ENCODE measurements around the gene PLPPR2.
"Not testable (repeated sequence)": the region's sequence is repeated elsewhere in the genome, so short reads cannot be mapped to it uniquely, and the experiment has no call there.

Gene PLPPR2, protein sequence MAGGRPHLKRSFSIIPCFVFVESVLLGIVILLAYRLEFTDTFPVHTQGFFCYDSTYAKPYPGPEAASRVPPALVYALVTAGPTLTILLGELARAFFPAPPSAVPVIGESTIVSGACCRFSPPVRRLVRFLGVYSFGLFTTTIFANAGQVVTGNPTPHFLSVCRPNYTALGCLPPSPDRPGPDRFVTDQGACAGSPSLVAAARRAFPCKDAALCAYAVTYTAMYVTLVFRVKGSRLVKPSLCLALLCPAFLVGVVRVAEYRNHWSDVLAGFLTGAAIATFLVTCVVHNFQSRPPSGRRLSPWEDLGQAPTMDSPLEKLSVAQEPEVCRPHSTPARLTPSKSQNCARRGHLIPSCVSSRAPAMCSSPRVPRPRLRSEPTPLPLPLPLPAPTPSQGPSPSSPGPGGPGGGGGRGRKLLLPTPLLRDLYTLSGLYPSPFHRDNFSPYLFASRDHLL

DNA sequence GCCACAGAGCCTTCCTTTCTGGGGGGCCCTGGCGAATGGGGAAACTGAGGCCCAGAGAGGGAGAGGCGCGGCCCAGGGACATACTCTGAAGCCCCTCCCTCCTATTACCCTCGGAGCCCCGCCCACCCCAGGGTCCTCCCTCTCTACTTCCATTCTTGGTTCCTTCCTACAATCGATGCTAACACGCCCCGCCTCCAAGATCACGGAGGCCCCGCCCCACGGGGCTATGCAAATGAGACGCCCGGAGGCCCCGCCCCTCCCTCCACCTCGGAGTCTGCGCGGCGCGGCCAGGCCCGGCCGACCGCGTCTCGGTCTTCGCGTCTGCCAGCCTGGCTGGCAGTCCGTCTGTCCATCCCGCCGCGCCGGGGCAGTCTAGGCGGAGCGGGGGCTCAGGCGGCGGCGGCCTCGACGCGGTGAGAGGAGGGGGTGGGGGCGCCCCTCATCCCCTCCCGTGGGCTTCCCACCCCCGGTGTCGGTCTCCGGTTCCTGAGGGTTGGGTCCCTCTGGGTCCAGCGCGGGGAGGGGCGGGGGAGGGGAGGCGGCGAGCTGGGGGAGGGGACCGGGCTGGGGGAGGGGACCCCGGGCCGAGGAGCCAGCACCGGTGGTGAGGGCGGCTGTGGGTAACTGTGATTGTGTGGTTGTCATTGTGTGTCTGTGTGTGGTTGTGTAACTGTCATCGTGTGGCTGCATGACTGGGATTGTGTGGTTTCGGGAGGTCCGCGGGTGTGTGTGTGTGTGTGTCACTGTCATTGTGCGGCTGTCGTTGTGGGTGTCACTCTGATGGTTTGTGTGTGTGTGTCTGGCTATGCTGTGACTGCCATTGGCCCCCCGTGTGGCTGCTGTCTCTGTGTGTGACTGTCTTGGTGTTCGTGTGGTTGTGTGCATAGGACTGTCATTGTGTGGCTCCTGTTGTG, at the start of gene PLPPR2:
Gene PLPPR2 (plus strand): TSS at position 273 of the 914 bp plus-strand sequence. CDS start 2,242 bp downstream, outside the sequence.
- peak; percentile 91 for DNase-seq (ENCODE audit: low spot score)

DNA sequence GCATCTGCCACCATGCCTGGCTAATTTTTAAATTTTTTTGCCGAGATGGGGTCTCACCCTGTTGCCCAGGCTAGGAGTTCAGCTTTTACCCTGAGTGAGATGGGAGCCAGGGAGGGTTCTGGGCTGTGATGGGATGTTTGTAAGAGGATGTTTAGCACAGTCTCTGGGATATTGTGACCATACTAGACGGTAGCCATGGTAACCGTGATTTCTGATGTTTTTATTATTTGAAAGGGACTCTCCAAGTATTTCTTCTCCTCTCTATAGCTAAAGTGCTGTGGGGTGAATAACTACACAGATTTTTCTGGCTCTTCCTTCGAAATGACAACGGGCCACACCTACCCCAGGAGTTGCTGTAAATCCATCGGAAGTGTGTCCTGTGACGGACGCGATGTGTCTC, 48.9 kb upstream of the PLPPR2 start:
- no peak for DNase-seq (ENCODE audit: low spot score)

DNA sequence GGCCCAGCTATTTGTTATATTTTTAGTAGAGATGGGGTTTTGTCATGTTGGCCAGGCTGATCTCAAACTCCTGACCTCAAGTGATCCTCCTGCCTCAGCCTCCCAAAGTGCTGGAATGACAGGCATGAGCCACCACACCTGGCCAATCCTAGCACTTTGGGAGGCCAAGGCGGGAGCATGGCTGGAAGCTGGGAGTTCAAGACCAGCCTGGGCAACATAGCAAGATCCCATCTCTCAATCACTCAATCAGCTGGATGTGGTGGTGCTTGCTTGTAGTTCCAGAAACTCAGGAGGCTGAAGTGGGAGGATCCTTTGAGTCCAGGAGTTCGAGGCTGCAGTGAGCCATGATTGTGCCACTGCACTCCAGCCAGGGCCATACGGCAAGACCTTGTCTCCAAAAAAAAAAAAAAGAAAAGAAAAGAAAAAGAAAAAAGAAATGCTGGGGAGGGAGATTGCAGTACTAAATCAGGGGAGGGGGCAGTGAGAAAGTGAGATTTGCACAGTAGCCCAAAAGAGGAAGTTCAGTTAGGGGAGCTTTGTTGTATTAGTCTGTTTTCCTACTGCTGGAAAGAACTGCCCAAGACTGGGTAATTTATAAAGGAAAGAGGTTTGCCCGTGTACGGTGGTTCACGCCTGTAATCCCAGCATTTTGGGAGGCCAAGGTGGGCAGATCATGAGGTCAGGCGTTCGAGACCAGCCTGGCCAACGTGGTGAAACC, 34.8 kb upstream of the PLPPR2 start:
- DNase-seq (ENCODE audit: low spot score), result not testable (repeated sequence)

DNA sequence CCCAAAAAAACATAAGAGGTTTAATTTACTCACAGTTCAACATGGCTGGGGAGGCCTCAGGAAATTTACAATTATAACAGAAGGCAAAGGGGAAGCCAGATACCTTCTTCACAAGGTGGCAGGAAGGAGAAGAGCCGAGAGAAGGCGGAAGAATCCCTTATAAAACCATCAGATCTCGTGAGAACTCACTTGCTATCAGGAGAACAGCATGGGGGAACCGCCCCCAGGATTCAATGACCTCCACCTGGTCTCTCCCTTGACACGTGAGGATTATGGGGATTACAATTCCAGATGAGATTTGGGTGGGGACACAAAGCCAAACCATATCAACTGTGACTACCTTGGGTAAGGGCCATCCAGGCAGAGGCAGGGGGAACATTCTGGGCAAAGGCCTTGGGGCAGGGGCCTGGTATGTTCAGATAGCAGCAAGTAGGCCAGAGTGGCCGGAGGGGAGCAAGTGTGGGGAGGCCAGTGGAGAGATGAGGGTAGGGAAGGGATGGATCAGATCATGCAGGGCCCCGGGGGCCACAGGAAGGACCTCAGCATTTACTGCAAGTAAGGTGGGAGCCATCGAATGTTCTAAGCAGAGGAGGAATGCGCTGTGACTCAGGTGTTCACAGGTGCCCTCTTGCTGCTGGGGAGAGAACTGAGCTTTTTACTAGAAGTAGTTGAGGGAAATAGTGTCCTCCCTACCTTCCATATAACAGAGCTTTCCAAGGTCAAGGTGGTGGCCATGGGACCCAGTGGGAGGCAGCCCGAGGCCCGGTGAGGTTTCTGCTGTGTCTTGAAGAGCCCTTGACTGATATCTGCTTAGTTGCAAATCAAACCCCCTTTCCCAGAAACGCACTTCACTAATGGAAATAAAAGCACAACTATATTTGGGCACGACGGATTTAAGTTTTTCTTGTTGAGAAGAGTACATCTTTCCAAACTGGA, 33.8 kb upstream of the PLPPR2 start:
- DNase-seq (ENCODE audit: low spot score), result no peak

DNA sequence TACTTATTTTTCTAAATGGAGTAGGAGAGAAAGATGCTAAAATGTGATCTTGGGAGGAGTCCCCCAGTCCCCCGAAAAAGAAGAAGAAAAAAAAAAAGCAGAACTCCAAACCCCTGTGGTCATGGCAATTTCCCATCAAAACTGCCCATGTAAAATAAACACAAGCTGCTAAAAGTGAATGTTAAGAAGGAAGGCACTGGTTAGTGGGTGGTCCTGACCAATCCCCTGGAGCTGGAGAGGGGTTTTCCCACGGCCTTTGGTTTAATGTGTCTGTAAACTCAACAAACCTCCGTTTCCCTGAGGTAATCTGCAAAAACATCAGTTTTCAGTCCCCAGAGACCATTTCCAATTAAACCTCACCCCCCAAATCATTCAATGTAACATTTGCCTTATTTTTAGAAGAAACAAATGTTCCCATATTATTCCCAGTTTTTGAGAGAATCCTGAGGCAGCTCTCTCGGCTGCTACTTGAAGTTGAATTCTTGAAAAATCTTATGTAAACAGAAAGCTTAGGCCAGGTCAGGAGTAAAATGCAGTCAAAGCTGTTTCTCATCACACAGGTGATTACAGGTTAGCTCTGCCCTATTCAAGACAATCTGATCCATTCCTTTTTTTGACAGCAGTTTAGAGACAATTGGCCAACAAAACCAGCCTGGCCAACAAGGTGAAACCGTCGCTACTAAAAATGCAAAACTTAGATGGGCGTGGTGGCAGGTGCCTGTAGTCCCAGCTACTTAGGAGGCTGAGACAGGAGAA, 32.8 kb upstream of the PLPPR2 start:
- DNase-seq (ENCODE audit: low spot score), result no peak

DNA sequence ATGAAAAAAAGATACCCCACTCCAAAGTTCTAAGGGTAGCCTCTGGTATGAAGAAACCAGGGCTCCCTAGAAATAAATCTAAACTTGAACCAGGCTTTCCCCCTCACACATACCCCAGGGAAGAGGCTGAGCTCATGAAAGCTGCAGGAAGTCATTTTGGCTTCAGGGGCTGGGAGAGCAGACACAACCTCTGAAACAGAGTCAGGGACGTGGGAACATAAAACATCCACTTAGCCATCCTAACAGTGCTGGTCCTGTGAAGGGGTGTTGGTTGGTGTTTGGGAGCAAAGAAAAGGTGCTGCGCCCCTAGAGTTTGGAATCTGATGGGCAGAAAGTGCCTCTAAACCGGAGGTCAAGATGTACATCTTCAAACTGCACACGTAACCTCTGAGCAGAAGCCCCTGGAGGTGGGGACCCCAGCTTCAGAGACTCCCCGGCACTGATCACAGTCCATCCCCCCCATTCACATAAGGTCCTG, 31.6 kb upstream of the PLPPR2 start:
- no peak for DNase-seq (ENCODE audit: low spot score)

DNA sequence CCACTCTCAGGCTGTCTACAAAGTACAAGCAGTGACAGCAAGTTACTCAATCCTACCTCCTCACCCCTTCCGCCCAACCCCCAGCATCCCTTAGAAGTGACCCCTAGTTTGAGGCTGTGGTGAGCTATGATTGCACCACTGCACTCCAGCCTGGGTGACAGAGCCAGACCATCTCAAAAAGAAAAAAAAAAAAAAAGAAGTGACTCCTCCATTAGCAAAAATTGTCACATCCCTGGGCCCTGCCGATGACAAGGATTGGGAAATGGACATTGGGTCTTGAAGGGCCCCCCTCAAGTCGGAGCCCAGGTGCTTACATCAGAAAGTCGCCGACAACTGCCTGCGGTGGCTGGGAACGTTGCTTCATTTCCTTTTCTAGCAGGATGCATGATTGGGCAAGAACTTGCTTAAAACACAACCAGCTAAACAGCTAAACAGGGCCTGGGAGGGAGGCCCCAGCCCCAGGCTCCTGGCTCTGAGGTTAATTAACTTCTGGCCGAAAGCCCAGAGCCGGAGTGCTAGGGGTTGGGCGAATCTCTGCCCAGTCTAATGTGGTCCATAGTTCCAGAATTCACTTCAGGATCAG, 31.1 kb upstream of the PLPPR2 start:
- no peak for DNase-seq (ENCODE audit: low spot score)

DNA sequence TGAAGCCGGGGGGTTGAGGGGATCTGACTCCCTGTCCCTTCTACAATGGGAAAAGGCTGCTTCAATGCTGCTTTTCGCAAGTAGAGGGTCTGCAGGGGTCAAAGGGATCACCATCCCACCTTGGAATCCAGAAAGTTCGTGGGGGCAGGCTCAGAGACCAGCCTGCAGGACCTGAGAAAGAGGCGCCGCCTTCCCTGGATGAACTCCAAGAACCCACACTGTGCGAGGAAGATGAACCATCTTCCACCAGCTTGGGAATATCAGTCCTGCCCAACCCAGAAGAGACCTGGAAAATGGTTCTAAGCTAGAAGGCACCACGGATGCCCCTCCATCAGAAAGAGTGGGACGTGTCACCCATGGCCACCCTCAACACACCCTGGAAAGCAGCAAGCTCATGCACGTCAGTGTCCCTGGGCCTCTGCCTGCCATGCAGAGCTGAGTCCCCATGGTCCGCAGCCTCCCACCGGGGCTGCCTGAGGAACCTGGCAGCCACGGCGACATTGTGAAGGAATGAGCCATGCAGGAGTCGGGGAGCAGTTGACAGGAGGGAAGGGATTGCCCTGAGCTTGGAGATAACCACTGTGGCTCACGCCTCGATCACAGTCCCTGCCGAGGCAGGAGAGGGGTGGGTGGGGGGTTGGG, 30.4 kb upstream of the PLPPR2 start:
- no peak for DNase-seq (ENCODE audit: low spot score)

DNA sequence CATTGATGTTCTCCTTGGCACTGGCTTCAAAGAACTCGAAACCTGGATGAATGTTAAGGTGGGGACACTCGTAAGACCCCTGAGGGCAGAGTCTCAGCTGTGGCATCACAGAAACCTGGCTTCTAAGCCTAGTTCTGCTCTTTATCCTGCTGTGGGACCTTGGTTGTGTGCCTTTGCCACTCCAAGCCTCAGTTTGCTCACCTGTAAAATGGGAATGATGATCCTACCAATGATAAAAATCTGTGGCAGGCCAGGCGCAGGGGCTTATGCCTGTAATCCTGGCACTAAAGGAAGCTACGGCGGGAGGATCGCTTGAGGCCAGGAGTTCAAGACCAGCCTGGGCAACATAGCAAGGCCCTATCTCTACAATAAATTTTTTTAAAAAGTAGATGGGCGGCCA, 29.7 kb upstream of the PLPPR2 start:
- no peak for DNase-seq (ENCODE audit: low spot score)

DNA sequence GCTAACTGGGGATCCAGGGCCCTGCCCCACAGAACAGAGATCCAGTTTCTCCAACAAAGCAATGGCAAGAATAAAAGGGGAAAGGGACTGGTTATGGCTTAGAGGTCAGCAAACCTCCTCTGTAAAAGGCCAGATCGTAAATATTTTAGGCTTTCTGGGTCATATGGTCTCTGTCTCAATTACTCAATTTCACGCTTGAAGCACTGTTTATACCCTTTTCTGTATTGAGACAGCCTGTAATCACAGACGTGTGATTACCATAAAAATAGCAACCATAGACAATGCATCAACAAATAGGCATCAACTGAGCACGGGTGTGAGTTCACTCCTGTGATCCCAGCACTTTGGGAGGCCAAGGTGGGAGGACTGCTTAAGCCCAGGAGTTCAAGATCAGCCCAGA, 25.1 kb upstream of the PLPPR2 start:
- DNase-seq (ENCODE audit: low spot score), result no peak

DNA sequence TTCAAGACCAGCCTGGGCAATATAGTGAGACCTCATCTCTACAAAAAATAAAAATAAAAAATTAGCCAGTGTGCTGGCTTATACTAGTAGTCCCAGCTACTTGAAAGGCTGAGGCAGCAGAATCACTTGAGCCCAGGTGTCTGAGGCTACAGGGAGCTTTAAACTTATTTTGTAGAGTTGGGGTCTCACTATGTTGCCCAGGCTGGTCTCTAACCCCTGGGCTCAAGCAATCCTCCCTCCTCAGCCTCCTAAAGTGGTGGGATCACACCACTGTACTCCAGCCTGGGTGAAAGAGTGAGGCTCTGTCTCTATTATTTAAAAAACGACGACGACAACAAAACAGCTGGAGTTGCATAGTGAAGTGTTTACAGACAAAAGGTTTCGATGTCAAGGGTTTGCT, 23.7 kb upstream of the PLPPR2 start:
- no peak for DNase-seq (ENCODE audit: low spot score)

DNA sequence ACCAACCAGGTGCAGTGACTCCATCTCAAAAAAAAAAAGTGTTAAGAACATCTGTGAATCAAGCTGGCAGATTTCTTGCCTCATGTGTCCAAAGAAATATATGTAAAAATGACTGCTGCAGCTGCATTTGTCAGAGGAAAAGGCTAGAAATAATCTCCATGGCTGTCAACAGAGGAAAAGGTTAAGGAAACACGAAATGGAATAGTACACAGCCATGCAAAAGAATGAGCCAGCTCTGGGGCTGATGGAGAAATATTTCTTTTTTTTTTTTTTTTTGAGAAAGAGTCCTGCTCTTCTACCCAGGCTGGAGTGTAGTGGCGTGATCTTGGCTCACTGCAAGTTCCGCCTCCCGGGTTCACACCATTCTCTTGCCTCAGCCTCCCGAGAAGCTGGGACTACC, 22.4 kb upstream of the PLPPR2 start:
- no peak for DNase-seq (ENCODE audit: low spot score)

DNA sequence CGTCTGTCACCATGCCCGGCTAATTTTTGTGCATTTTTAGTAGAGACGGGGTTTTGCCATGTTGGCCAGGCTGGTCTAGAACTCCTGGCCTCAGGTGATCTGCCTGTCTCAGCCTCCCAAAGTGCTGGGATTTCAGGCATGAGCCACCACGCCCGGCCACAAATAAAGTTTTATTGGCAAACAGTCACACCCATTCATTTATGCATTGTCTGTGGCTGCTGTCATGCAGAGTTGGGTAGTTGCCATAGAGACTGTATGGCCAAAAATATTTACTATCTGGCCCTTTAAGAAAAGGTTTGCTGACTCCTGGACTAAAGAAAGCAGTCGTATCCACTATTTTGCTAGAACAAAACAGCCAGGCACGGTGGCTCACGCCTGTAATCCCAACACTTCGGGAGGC, 21.4 kb upstream of the PLPPR2 start:
- not testable (repeated sequence) for DNase-seq (ENCODE audit: low spot score)

DNA sequence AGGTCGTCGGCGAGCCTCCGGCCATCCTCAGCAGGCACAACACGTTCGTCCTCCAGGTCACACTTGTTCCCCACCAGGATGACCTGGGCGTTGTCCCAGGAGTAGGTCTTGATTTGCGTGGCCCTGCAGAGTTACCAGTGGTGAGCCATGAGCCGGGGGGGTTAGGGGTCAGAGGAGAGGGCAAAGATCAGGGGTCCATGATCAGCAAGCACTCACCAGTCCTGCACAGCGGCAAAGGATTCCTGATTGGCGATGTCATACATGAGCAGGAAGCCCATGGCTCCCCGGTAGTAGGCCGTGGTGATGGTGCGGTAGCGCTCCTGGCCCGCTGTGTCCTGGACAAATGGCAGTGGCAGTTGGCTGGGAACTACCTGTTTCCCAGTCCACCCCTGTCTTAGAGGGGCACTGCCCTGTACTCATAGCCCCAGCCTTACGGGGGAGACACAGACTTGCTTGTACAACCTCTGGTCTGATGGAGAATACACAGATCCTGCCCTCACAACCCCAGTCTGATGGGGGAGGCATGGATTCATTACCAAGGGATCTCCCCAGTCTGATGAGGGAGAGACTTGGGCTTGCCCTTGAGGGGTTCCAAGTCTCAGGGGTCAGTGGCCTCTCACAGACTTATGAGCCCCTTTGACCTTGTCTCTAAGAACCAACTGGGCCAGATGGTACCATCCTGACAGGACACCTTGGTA, 19.6 kb upstream of the PLPPR2 start:
- DNase-seq (ENCODE audit: low spot score), result no peak

DNA sequence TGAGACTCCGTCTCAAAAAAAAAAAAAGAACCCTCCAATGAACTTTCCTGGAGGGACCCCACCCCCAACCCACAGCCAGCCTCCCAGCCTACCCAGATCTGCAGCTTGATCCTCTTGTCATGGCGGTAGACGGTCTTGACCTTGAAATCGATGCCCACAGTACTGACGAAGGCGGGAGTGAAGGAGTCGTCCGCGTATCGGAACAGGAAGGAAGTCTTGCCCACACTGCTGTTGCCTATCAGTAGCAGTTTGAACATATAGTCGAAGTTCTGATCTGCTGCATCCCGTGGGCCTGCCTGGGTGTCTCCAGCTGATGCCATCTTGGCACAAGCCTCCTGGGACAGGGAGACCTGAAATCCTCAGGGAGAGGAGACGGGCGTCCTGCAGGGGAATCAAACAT, 18.2 kb upstream of the PLPPR2 start:
- no peak for DNase-seq (ENCODE audit: low spot score)

DNA sequence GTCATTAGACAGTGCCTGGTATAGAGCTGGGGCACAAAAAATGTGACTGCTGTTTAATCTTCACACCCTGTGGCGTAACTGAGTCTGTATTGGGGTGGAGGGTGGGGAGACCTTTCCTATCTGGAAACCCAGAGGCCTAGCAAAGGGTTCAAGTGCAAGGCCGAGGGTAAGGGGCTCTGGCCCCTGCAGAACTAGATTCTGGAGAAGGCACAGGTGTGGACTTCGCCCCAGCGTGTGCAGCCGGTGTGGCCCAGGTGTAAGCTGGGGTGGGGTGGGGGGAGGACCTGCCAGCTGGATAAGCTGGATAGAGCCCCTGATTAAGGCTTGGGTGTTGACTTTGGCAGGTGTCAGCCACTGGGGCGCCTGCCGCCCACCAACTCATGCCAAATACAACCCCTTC, 17.1 kb upstream of the PLPPR2 start:
- no peak for DNase-seq (ENCODE audit: low spot score)

DNA sequence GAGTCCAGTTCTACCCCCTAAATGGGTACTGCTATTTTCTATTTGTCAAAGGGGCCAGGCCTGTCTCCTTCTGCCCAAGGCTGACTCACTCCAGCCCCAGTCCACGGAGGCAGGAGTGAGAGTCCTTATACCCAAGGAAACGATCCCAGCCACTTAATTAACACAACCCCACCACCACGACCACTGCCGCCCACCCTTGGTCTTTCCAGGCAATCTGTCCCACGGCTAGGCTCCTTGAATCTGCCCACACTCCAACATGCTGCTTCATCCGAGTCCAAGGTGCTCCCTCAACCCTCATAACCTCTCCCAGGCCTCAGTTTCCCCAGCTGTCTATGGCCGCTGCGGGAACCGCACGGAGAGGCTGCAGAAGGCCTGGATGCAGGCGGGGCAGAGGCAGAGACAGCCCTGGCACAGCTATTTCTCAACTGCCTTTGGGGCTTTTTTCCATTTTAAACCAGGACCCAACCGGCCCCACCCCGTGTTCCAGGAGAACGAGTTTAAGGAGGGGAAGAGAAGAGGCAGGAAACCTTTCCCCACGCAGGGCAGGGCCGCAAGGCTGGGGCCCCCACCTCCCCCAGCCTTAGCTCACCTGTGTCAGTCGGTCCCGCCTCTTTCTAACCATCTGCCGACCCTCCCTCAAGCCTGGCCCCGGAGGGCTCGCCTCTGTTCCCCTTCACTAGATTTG, 16.5 kb upstream of the PLPPR2 start:
- DNase-seq (ENCODE audit: low spot score), result no peak

Data from ecto neural progenitor cell (in vitro differentiated cells).